HepG2 (cell line): ENCODE data around the gene CISTR. TPM values are rescaled to one million over a fixed set of nuclear protein-coding genes. Genes with fewer than 3 reads are reported as not detected.

ENCODE experiments used
- ATAC-seq: fragments of 200-7000 bp; cut with Tn5 transposase; 3 replicates; pipeline ENCODE4 v1.9.1; 2020; ENCODE audit warnings: mild to moderate bottlenecking, moderate library complexity
- BruUV-seq: library from RNA; stranded (reverse); fragments of 400-500 nt; replicated peaks from 2 replicates; lab custom pipeline; 2021; lab: Mats Ljungman, UMichigan
- CTCF ChIA-PET: fragments of 300-600 bp; formaldehyde crosslinking; extraction: SDS; loops from one replicate; lab custom pipeline; 2021; ENCODE audit warnings: low total read pairs, inconsistent platforms, low intra/inter-chr PET ratio; lab: Yijun Ruan, JAX
- POLR2A ChIA-PET: fragments of 350-600 bp; sonication (Branson Sonifier 250); formaldehyde crosslinking; loops from one replicate; lab custom pipeline; 2020; ENCODE audit warnings: antibody characterized with exemption, inconsistent platforms; lab: Yijun Ruan, JAX
- DNase-seq: peaks from one replicate; pipeline ENCODE4 v3.0.0-alpha.2; 2015; ENCODE audit warnings: low spot score
- FAIRE-seq: peaks from 3 replicates; lab custom pipeline; 2011; peaks lifted over from hg19 to GRCh38; lab: Jason Lieb, UNC
- H2AFZ ChIP-seq: one replicate; pipeline ENCODE4 v1.6.1; 2011; ENCODE audit warnings: low read length, inconsistent platforms
- H3K27ac ChIP-seq: fragments of 300-600 bp; 3 replicates; pipeline ENCODE4 v1.8.0; 2011; ENCODE audit warnings: mixed run types, mild to moderate bottlenecking, mixed read lengths, low read length, inconsistent platforms; ENCODE audit not compliant: insufficient read depth; ENCODE audit errors: extremely low read length
- H3K27me3 ChIP-seq, 2 experiments: fragments of 200-600 bp in 1 of 2; 2 replicates in 1 of 2; 3 replicates in 1 of 2; pipeline versions ENCODE4 v1.6.0 to v1.8.0; 2011; ENCODE audit warnings: low read length in 2 of 2, mild to moderate bottlenecking in 2 of 2, moderate library complexity in 2 of 2, inconsistent platforms in 1 of 2; ENCODE audit not compliant: insufficient read depth in 2 of 2, control insufficient read depth in 1 of 2
- H3K36me3 ChIP-seq, 2 experiments: fragments of 200-600 bp in 1 of 2; replicated peaks in 1 of 2; 2 replicates in 1 of 2; 3 replicates in 1 of 2; pipeline versions ENCODE4 v1.5.1 to v1.8.0; 2011; ENCODE audit warnings: low read length in 2 of 2, inconsistent platforms in 1 of 2; ENCODE audit not compliant: insufficient read depth in 2 of 2, control insufficient read depth in 1 of 2
- H3K4me1 ChIP-seq: 2 replicates; pipeline ENCODE4 v1.5.1; 2012; ENCODE audit warnings: low read length, inconsistent platforms; ENCODE audit not compliant: insufficient read depth
- H3K4me2 ChIP-seq: 2 replicates; pipeline ENCODE4 v1.6.0; 2011; ENCODE audit warnings: low read depth, low read length, inconsistent platforms
- H3K4me3 ChIP-seq, 3 experiments: fragments of 200-600 bp in 1 of 3; sonication (generic), shearing (Covaris generic) in 1 of 3; replicated peaks in 1 of 3; 2 replicates each; pipeline ENCODE4 v1.5.1; 2011 to 2016; ENCODE audit warnings: low read length in 3 of 3, inconsistent platforms in 2 of 3, low read depth in 2 of 3, mild to moderate bottlenecking in 2 of 3, control low read depth in 1 of 3, mixed read lengths in 1 of 3; ENCODE audit not compliant: insufficient read depth in 1 of 3
- H3K79me2 ChIP-seq: one replicate; pipeline ENCODE4 v1.6.1; 2011; ENCODE audit warnings: low read length, inconsistent platforms; ENCODE audit not compliant: insufficient read depth
- H3K9ac ChIP-seq: 2 replicates; pipeline ENCODE4 v1.6.0; 2011; ENCODE audit warnings: mild to moderate bottlenecking, low read depth, low read length, inconsistent platforms; ENCODE audit not compliant: insufficient read depth
- H3K9me3 ChIP-seq: 2 replicates; pipeline ENCODE4 v1.5.1; 2012; ENCODE audit warnings: mild to moderate bottlenecking, low read length
- H4K20me1 ChIP-seq: 2 replicates; pipeline ENCODE4 v1.6.0; 2011; ENCODE audit warnings: inconsistent platforms, mild to moderate bottlenecking, low read length, moderate library complexity; ENCODE audit not compliant: insufficient read depth
- BCL3 ChIP-seq: sonication (generic); formaldehyde crosslinking; IDR thresholded peaks from 2 replicates; pipeline ENCODE4 v1.5.1; 2020; ENCODE audit warnings: mild to moderate bottlenecking, missing genetic modification reagents, moderate library complexity
- ISL2 ChIP-seq: sonication (generic); formaldehyde crosslinking; IDR thresholded peaks from 2 replicates; pipeline ENCODE4 v1.5.0; 2020; ENCODE audit warnings: missing genetic modification reagents
- KDM4B ChIP-seq: sonication (generic); formaldehyde crosslinking; IDR thresholded peaks from 2 replicates; pipeline ENCODE4 v1.4.0; 2020; ENCODE audit warnings: missing genetic modification reagents
- NFIC ChIP-seq: IDR thresholded peaks from 2 replicates; pipeline ENCODE4 v1.6.1; 2012; ENCODE audit warnings: mild to moderate bottlenecking, low read length, inconsistent platforms
- RBFOX2 ChIP-seq: fragments of 200-400 bp; formaldehyde crosslinking; IDR thresholded peaks from 2 replicates; pipeline ENCODE4 v1.6.1; 2017; ENCODE audit warnings: low read depth, mild to moderate bottlenecking, low read length
- RFX3 ChIP-seq: IDR thresholded peaks from 2 replicates; pipeline ENCODE4 v1.6.1; 2016; ENCODE audit warnings: missing biosample characterization, missing genetic modification reagents
- SKI ChIP-seq: fragments of 450-650 bp; IDR thresholded peaks from one replicate; pipeline ENCODE4 v1.6.1; 2018; ENCODE audit warnings: mild to moderate bottlenecking; ENCODE audit not compliant: partially characterized antibody
- XRCC5 ChIP-seq: fragments of 200-400 bp; formaldehyde crosslinking; optimal IDR thresholded peaks from 2 replicates; pipeline ENCODE3; 2017; ENCODE audit warnings: mild to moderate bottlenecking, low read length
- ZFAT ChIP-seq: sonication (generic); formaldehyde crosslinking; conservative IDR thresholded peaks from 2 replicates; pipeline ENCODE4 v1.8.1; 2023; ENCODE audit warnings: missing genetic modification reagents, inconsistent platforms
- ZNF850 ChIP-seq: sonication (generic); formaldehyde crosslinking; conservative IDR thresholded peaks from 2 replicates; pipeline ENCODE4 v1.9.0; 2021; ENCODE audit warnings: mild to moderate bottlenecking, missing genetic modification reagents
- WGBS: methylation state at CpG from one replicate; pipeline ENCODE4 v1.1.6; 2017; ENCODE audit warnings: low lambda C conversion rate; 5-methylcytosine and 5-hydroxymethylcytosine counted together
- in situ Hi-C: cut with HindIII; loops from 2 replicates; pipeline ENCODE4 v1.10.0; 2017; ENCODE audit warnings: low pct_unique_long_range_greater_than_20kb; ENCODE audit not compliant: extremely low pct_ligation_motif_present
- intact Hi-C: fragments of 100-400 bp; cut with micrococcal nuclease; formaldehyde crosslinking; loops from one replicate; pipeline ENCODE4 v1.10.0; 2022; ENCODE audit not compliant: unreplicated experiment
- polyA plus RNA-seq, 8 experiments: library from polyadenylated mRNA; depleted of rRNA in 3 of 8; stranded (reverse) in 7 of 8; unstranded in 1 of 8; fragments of >200 nt; fragmentation: Illumina TruSeq in 4 of 8; extraction: Trizol in 4 of 8; gene quantifications; 2 replicates each; pipeline versions ENCODE4 v1.2.1 to v1.2.3, GENCODE V29; 2011 to 2016; ENCODE audit warnings: low read depth in 4 of 8, missing spikeins in 1 of 8, mixed read lengths in 1 of 8; ENCODE audit not compliant: insufficient read depth in 1 of 8
- total RNA-seq, 5 experiments: library from RNA; depleted of rRNA; stranded (reverse); fragments of >200 nt; fragmentation: Illumina TruSeq; extraction: Trizol; gene quantifications; 2 replicates each; pipeline ENCODE4 v1.2.3, GENCODE V29; 2016; ENCODE audit warnings: low read depth in 1 of 5
- TF ChIP-seq, protein P1 (sequence below): sonication (generic); formaldehyde crosslinking; IDR thresholded peaks from 2 replicates; pipeline ENCODE4 v1.5.0; 2020; ENCODE audit warnings: missing genetic modification reagents, mild to moderate bottlenecking, borderline replicate concordance

Gene CISTR
- total and polyA plus RNA-seq, 2 of the 13 experiments (the other 11 are each of a cell fraction or from before 2014, with no cell fraction given), result not detected

- TF ChIP-seq, protein P1, sequence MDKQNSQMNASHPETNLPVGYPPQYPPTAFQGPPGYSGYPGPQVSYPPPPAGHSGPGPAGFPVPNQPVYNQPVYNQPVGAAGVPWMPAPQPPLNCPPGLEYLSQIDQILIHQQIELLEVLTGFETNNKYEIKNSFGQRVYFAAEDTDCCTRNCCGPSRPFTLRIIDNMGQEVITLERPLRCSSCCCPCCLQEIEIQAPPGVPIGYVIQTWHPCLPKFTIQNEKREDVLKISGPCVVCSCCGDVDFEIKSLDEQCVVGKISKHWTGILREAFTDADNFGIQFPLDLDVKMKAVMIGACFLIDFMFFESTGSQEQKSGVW, result no peak
Observed at GRCh38 chr12:53725824-53726223, 26.0 kb downstream of the CISTR start (continued).

DNA sequence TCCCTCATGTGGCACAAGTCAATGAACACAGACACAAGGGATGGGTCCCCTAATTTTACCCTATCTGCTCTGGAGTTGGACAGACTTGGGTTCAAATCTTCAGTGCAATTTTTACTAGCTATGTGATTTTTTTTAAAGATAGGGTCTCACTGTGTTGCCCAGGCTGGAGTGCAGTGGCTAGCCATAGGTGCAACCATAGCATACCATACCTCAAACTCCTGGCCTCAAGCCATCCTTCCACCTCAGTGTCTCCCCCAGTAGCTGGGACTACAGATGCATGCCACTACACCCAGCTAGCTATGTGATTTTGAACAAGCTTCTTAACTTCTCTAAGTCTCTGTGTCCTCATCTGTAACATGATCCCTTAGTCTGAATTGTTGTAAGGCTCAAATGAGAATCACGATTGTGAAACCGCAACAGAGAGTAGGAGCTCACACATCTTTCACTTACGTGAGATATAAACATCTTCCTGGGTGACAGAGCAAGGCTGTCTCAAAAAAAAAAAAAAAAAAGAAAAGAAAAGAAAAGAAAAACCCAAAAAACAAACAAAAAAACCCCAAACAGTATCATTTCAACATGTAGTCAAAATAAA, 29.2 kb downstream of the CISTR start:
- FAIRE-seq, result no peak
- no peaks in the 10 kb centered on the region for H4K20me1 ChIP-seq
- ChIA-PET POLR2A (no interaction called here), CTCF (no interaction called here)
- H3K27me3 ChIP-seq, result no peaks in the 10 kb centered on the region
- 94% methylated on average over 3 of the region's 3 CpGs for WGBS
- no peak for ATAC-seq
- peaks cover 10% of the 10 kb centered on the region for H3K4me1 ChIP-seq
- no peaks in the 10 kb centered on the region for H3K79me2 ChIP-seq
- in situ Hi-C loops, result no loop called here
- intact Hi-C loops, result no loop called here
- H3K9ac ChIP-seq, result no peak overlapping the region
- H3K4me3 ChIP-seq, result no peak overlapping the region
- H3K27ac ChIP-seq, result no peak overlapping the region
- H2AFZ ChIP-seq, result no peak overlapping the region
- H3K9me3 ChIP-seq, result no peaks in the 10 kb centered on the region
- no peak overlapping the region for H3K4me2 ChIP-seq
- BruUV-seq, result no TSS peak
- H3K36me3 ChIP-seq, result peaks cover 0 to 5% of the 10 kb centered on the region in 2 experiments; a peak in 2 of 5 replicates
- TF ChIP-seq XRCC5 (no peak), NFIC (no peak), SKI (no peak), KDM4B (no peak), ZFAT (CRISPR knock-in tag) (no peak), BCL3 (CRISPR knock-in tag) (no peak), ISL2 (CRISPR knock-in tag) (no peak), RFX3 (no peak), RBFOX2 (no peak), ZNF850 (CRISPR knock-in tag) (no peak)
- no peak for DNase-seq
